Measurements from ENCODE around the gene ACSM6.
"Not testable (repeated sequence)": the region's sequence is repeated elsewhere in the genome, so short reads cannot be mapped to it uniquely, and the experiment has no call there.

ACSM6 gene

GRCh38 chr10:95217476-95217875 is 23.4 kb downstream of the ACSM6 start:
- Histone ChIP-seq H3K27ac (ENCODE audit: low read length) (no peak overlapping the region), H3K4me1 (ENCODE audit: insufficient read depth, low read length) (peaks cover 12% of the 10 kb centered on the region; the same call in 1 of the 2 replicates), H3K4me3 (ENCODE audit: low read length) (no peak overlapping the region)

GRCh38 chr10:95220539-95220938 is 26.5 kb downstream of the ACSM6 start:
- H3K4me3 ChIP-seq (ENCODE audit: low read length) = no peak overlapping the region
- 0 out of 2 replicates have a peak, but pooled peaks cover 10% of the 10 kb centered on the region for H3K36me3 ChIP-seq (ENCODE audit: insufficient read depth, low read depth, low read length)
- no peaks in the 10 kb centered on the region for H3K27me3 ChIP-seq (ENCODE audit: insufficient read depth, low read length)
- no peaks in the 10 kb centered on the region; the same call in 1 of the 2 replicates for H3K9me3 ChIP-seq (ENCODE audit: insufficient read depth, low read depth, low read length)
- no peak overlapping the region for H3K27ac ChIP-seq (ENCODE audit: low read length)
- peaks cover 12% of the 10 kb centered on the region; the same call in 1 of the 2 replicates for H3K4me1 ChIP-seq (ENCODE audit: insufficient read depth, low read length)
- no peak overlapping the region for H3K9ac ChIP-seq (ENCODE audit: low read depth, low read length)

More at GRCh38 chr10:95217476-95217875, 23.4 kb downstream of the ACSM6 start:
- Histone ChIP-seq H3K9me3 (ENCODE audit: insufficient read depth, low read depth, low read length) (no peaks in the 10 kb centered on the region), H3K27me3 (ENCODE audit: insufficient read depth, low read length) (no peaks in the 10 kb centered on the region), H3K36me3 (ENCODE audit: insufficient read depth, low read depth, low read length) (0 out of 2 replicates have a peak, but pooled peaks cover 7% of the 10 kb centered on the region), H3K9ac (ENCODE audit: low read depth, low read length) (no peak overlapping the region)

DNA sequence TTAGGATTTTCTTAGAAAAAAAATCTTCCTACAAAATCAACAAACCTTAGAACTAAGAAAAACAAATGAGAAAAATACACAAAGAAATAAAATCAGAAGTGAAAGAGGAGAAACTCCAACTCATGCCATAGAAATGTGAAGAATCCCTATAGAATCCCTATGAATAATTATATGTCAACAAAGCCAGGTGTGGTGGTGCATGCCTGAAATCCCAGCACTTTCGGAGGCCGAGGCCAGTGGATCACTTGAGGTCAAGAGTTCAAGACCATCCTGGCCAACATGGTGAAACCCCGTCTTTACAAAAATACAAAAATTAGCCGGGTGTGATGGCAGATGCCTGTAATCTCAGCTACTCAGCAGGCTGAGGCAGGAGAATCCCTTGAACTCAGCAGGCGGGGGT is 27.1 kb downstream of the ACSM6 start:
- H3K9ac ChIP-seq (ENCODE audit: low read depth, low read length) = no peak overlapping the region
- no peaks in the 10 kb centered on the region for H3K27me3 ChIP-seq (ENCODE audit: insufficient read depth, low read length)
- no peak overlapping the region for H3K27ac ChIP-seq (ENCODE audit: low read length)
- H3K4me1 ChIP-seq (ENCODE audit: insufficient read depth, low read length) = peaks cover 12% of the 10 kb centered on the region; the same call in 1 of the 2 replicates
- H3K4me3 ChIP-seq (ENCODE audit: low read length) = no peak overlapping the region
- H3K9me3 ChIP-seq (ENCODE audit: insufficient read depth, low read depth, low read length) = no peaks in the 10 kb centered on the region; the same call in 1 of the 2 replicates
- 0 out of 2 replicates have a peak, but pooled peaks cover 10% of the 10 kb centered on the region for H3K36me3 ChIP-seq (ENCODE audit: insufficient read depth, low read depth, low read length)

GRCh38 chr10:95225136-95225535 is 31.1 kb downstream of the ACSM6 start:
- no peak overlapping the region for H3K4me3 ChIP-seq (ENCODE audit: low read length)
- H3K27me3 ChIP-seq (ENCODE audit: insufficient read depth, low read length) = no peaks in the 10 kb centered on the region
- peaks cover 29% of the 10 kb centered on the region; the same call in 1 of the 2 replicates for H3K4me1 ChIP-seq (ENCODE audit: insufficient read depth, low read length)
- H3K27ac ChIP-seq (ENCODE audit: low read length) = no peak overlapping the region
- H3K9me3 ChIP-seq (ENCODE audit: insufficient read depth, low read depth, low read length) = no peaks in the 10 kb centered on the region; the same call in 1 of the 2 replicates
- no peak overlapping the region for H3K9ac ChIP-seq (ENCODE audit: low read depth, low read length)
- peaks cover 8% of the 10 kb centered on the region; the same call in 1 of the 2 replicates for H3K36me3 ChIP-seq (ENCODE audit: insufficient read depth, low read depth, low read length)

GRCh38 chr10:95228934-95229723 is 35.1 kb downstream of the ACSM6 start:
- Histone ChIP-seq H3K4me1 (ENCODE audit: insufficient read depth, low read length) (peaks cover 20% of the 10 kb centered on the region; the same call in 1 of the 2 replicates), H3K4me3 (ENCODE audit: low read length) (peak overlapping the region; percentile 73)

DNA sequence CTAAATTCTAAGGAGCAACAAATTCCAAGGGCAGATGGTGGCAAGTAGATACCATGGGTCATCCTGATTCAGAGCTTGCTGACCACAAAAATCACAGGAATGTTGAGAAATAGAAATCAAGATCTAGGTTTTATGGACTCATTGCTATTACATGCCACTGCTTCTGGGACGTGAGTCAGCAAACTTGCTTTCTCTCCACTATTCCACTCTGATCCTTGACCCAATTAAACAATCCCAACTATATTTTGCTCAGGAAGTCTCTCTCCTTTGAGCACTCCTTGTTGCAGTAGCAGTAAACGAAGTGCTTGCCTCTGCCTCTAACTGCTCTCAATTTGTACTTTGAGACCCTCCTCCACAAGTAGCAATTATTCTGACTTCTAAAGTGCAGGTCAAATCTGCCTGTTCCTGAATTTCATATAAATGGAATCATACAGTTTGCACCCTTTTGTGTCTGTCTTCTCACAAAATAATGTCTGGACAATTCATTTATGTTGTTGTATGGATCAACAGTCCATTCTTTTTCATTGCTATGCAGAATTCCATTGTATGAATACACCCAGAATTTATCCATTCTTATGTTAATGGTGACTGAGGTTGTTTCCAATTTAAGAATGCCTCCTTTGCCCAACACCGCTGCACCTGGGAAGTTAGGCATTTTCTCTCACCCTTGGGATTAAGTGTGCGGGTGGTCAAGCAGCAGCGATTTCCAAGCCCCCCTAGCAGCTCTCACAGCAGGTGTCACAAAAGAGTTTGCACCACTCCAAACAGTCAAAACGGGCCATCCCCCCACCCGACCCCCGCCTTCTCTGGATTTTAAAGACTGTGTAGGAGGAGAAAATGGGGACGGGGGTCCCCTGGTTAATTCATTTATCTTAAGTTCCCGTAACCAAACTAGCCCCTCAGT is 35.9 kb downstream of the ACSM6 start:
- H3K36me3 ChIP-seq (ENCODE audit: insufficient read depth, low read depth, low read length) = peaks cover 16% of the 10 kb centered on the region
- H3K4me1 ChIP-seq (ENCODE audit: insufficient read depth, low read length) = peaks cover 22% of the 10 kb centered on the region; the same call in 1 of the 2 replicates
- H3K27ac ChIP-seq (ENCODE audit: low read length) = peak overlapping the region; percentile 95
- no peaks in the 10 kb centered on the region for H3K9me3 ChIP-seq (ENCODE audit: insufficient read depth, low read depth, low read length)
- peak overlapping the region; percentile 94 for H3K9ac ChIP-seq (ENCODE audit: low read depth, low read length)
- peak overlapping the region; percentile 73 for H3K4me3 ChIP-seq (ENCODE audit: low read length)
- H3K27me3 ChIP-seq (ENCODE audit: insufficient read depth, low read length) = no peaks in the 10 kb centered on the region

More at GRCh38 chr10:95228934-95229723, 35.1 kb downstream of the ACSM6 start:
- H3K27me3 ChIP-seq (ENCODE audit: insufficient read depth, low read length); H3K9me3 ChIP-seq (ENCODE audit: insufficient read depth, low read depth, low read length): not testable (repeated sequence)
- H3K9ac ChIP-seq (ENCODE audit: low read depth, low read length) = peak overlapping the region; percentile 94
- H3K36me3 ChIP-seq (ENCODE audit: insufficient read depth, low read depth, low read length) = peaks cover 19% of the 10 kb centered on the region
- peak overlapping the region; percentile 95 for H3K27ac ChIP-seq (ENCODE audit: low read length)

GRCh38 chr10:95230677-95231586 is 36.9 kb downstream of the ACSM6 start:
- peaks cover 18% of the 10 kb centered on the region for H3K36me3 ChIP-seq (ENCODE audit: insufficient read depth, low read depth, low read length)
- H3K4me1 ChIP-seq (ENCODE audit: insufficient read depth, low read length) = peaks cover 25% of the 10 kb centered on the region; the same call in 1 of the 2 replicates
- H3K27me3 ChIP-seq (ENCODE audit: insufficient read depth, low read length); H3K9me3 ChIP-seq (ENCODE audit: insufficient read depth, low read depth, low read length): not testable (repeated sequence)
- H3K27ac ChIP-seq (ENCODE audit: low read length) = peak overlapping the region; percentile 95
- H3K4me3 ChIP-seq (ENCODE audit: low read length) = peak overlapping the region; percentile 73
- H3K9ac ChIP-seq (ENCODE audit: low read depth, low read length) = peak overlapping the region; percentile 94

GRCh38 chr10:95233377-95234034 is 39.5 kb downstream of the ACSM6 start:
- no peak overlapping the region for H3K9ac ChIP-seq (ENCODE audit: low read depth, low read length)
- peaks cover 36% of the 10 kb centered on the region for H3K36me3 ChIP-seq (ENCODE audit: insufficient read depth, low read depth, low read length)
- H3K27me3 ChIP-seq (ENCODE audit: insufficient read depth, low read length) = no peaks in the 10 kb centered on the region
- no peak overlapping the region for H3K27ac ChIP-seq (ENCODE audit: low read length)
- H3K4me3 ChIP-seq (ENCODE audit: low read length) = no peak overlapping the region
- no peaks in the 10 kb centered on the region for H3K9me3 ChIP-seq (ENCODE audit: insufficient read depth, low read depth, low read length)
- peaks cover 20% of the 10 kb centered on the region; the same call in 1 of the 2 replicates for H3K4me1 ChIP-seq (ENCODE audit: insufficient read depth, low read length)

DNA sequence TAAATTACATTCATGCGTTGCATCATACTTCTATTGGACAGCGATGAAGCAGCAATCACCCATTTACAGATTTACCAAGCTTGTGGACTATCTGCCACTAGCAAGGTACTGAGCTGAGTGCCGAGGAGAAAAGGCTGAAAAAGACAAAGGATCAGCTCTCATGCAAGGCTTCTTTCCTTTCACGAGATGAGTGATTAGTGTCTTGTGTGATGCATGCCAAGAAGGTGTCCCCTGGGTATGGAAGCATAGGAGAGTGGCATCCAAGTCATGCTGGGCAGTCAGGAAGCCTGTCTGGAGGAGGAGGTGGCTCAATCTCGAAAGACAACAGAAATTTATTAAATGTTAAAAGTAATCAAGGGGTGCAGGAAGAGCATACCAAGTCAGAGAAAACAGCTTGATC is 40.9 kb downstream of the ACSM6 start:
- H3K36me3 ChIP-seq (ENCODE audit: insufficient read depth, low read depth, low read length) = peaks cover 39% of the 10 kb centered on the region
- no peaks in the 10 kb centered on the region for H3K27me3 ChIP-seq (ENCODE audit: insufficient read depth, low read length)
- no peak overlapping the region for H3K4me3 ChIP-seq (ENCODE audit: low read length)
- no peak overlapping the region for H3K27ac ChIP-seq (ENCODE audit: low read length)
- no peaks in the 10 kb centered on the region for H3K9me3 ChIP-seq (ENCODE audit: insufficient read depth, low read depth, low read length)
- H3K4me1 ChIP-seq (ENCODE audit: insufficient read depth, low read length) = peaks cover 10% of the 10 kb centered on the region; the same call in 1 of the 2 replicates
- peak overlapping the region; percentile 29; the same call in 1 of the 2 replicates for H3K9ac ChIP-seq (ENCODE audit: low read depth, low read length)

GRCh38 chr10:95235676-95236067 is 41.6 kb downstream of the ACSM6 start:
- H3K36me3 ChIP-seq (ENCODE audit: insufficient read depth, low read depth, low read length) = peaks cover 46% of the 10 kb centered on the region
- peaks cover 8% of the 10 kb centered on the region; the same call in 1 of the 2 replicates for H3K4me1 ChIP-seq (ENCODE audit: insufficient read depth, low read length)
- no peak overlapping the region for H3K27ac ChIP-seq (ENCODE audit: low read length)
- no peak overlapping the region for H3K4me3 ChIP-seq (ENCODE audit: low read length)
- no peaks in the 10 kb centered on the region for H3K27me3 ChIP-seq (ENCODE audit: insufficient read depth, low read length)
- no peak overlapping the region for H3K9ac ChIP-seq (ENCODE audit: low read depth, low read length)
- no peaks in the 10 kb centered on the region; the same call in 1 of the 2 replicates for H3K9me3 ChIP-seq (ENCODE audit: insufficient read depth, low read depth, low read length)

Measured in iPS-20b (cell line).